HuH-7 (cell line): ENCODE measurements around the gene ACTL7A.

ENCODE experiments used
- DNase-seq: peaks from one replicate; pipeline ENCODE4 v3.0.0; 2011; ENCODE audit warnings: low spot score

The ACTL7A gene

DNA sequence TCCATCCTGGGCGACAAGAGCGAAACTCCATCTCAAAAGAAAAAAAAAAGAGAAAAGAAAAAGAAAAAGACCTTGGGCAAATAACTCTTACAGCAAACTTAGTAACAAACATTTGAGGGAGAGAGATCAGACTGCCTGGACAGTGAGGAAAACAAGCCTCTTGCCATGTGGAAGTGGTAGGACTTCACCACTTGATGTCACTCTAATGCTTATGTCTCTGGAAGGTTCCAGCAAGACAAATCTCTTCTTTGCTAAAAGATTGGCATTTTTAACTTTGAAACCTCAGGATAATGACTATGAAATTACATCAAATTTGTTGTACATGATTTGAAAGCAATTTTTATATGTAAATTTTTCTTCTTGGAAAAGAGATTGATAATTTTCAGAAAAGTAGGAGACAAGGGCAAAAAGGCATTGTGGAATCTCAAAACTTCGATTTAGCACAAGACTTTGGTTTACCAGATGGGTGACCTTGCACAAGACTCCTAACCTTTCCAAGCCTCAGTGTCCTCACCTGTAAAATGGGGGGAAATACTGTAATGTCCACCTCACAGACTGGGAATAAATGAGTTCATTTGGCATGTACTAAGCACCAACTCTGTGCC lies 11.7 kb upstream of the ACTL7A start:
- peak; percentile 69 for DNase-seq

DNA sequence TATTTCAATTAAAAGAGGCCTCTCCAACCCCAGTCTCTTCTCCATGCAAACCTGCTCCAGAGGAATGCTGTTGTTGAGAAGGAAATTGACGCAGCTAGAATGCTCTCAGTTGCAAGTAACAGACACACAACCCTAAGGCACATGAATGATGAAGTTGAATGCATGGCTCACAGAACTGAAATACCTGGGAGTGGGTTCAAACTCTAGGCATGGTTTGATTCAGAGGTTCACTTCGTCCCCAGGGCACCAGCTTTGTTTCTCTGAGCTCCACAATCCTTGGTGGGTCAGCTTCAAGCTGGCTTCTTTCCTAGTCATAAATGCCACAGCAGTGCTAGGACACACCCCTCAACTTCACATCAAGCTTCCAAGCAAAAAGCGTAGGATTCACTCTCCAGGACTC lies 10.9 kb upstream of the ACTL7A start:
- no peak for DNase-seq

DNA sequence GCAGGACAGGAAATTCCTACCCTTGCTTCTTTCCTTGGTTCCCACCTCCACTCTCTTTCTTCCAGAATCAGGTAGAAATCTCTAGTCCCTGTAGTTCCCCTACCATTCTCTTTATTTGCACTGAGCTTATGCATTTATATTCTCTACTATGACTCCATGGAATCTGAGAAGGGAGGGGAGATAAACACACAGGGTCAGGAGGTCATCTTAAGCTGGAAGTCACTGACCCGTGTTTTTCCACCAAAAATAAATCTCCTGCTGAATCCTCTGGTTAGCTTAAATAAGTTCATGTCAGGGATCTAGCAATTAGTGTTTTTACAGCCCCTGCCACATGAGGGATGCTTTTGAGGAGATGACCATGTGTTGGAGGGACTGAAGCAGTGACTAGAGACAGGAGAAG lies 10.0 kb upstream of the ACTL7A start:
- DNase-seq: peak; percentile 64

GRCh38 chr9:108854094-108854493 lies 8.0 kb upstream of the ACTL7A start:
- DNase-seq: peak; percentile 91

DNA sequence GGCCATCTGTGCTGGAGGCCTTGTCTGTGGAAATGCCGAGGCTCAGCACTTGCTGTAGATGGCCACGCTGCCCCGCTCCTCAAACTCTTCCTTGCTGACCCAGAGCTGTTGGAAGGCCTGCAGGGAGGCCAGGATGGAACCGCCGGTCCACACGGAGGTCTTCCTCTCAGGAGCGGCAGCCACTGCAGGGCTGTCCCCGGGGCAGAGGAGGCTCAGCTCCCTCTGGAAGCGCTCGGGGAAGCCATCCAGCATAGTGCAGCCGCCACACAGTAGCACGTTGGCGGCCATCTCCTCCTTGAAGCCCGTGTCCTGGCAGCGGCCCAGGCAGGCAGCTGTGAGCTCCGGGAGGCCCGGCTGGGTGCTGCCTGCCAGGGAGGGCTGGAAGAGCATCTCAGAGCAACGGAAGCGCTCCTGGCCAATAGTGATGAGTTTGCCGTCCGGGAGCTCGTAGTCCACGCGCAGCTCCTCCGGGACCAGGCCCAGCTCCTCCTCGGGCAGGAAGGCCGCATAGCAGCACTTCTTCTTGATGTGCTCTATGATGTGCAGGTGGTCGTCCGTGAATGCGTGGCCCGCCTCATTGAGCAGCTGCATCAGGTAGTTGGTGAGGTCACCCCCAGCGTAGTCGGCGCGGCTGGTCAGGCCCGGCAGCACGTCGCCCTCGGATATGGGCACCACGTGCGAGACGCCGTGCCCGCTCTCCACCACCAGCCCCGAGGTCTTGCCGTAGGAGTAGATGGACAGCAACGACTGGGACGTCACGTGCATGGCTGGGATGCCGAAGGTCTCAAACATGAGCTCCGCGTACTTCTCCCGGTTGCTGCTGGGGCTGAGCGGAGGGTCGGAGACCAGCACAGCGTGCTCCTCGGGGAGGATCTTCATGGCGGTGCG lies 7.2 kb upstream of the ACTL7A start:
- no peak for DNase-seq

GRCh38 chr9:108855529-108855886 lies 6.6 kb upstream of the ACTL7A start:
- no peak for DNase-seq

DNA sequence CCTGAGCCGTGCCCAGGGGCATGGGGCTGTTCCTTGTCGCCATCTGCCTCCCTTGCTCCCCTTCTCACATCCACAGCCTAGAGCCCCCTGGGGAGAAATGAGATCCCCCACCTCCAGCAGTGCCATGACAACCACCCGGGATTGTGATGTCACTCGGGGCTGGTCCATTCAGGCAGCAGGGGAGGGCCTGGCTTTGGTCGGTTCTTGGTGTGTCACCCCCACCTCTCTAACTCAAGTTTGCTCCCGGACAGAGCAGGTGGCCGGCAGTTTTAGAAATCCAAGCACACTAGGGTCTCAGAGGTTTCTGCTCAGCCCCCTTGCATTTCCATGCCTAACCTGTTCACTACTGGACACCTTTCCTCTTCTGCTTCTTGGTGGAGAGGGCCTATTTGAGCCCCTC lies 6.2 kb upstream of the ACTL7A start, which contains the start of gene ACTL7B:
ACTL7B (minus strand) TSS at position 99 of the 400 bp plus-strand sequence; CDS start at position 43, 56 bp downstream.
- no peak for DNase-seq

DNA sequence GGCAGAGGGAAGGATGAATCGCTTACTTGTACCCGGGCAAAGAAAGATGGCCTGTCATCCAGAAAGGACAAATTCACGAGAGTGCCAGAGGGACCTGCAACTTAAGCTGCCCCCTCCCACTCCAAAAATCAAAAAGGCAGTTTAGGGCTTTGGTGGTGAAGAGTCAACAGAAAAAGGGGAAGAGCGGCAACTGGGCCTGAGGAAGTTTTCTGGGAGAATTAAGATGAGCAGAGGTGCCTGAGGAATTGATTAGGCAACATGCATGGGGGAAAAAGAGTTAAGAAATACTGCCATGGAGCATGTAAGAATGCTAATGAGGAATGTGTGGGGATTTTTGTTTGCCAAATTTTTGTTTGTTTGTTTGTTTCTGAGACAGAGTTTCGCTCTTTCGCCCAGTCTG lies 4.5 kb upstream of the ACTL7A start:
- DNase-seq: no peak

DNA sequence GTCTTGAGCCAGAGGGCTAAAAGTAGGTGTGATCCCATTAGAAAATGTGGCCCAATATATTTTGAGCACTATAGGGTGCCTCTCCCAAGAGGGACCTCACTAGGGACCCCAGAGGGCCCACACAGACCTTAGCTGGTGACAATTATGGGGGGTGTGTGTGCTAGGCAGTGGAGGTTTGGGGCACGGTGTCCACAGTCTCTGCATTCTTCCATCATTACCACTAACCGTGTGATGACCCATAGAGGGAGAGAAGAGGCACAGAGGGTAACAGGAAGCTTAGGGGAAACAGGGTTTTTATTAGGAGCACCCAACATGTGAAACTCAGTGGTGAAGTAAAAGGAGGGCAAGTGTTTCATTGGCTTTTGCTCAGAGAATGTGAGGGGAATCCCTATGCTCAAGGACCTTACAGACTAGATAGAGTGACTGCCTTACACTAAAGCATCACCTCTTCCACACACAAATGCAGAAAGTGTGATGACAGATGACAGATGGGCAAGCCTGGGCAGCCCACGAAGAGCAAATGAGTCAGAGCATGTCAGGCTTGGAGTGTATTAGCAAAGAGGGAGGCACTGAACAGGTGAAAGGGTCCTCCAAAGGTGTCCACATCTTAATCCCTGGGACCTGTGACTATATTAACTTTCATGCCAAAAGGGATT lies 2.5 kb upstream of the ACTL7A start:
- no peak for DNase-seq

- DNase-seq: no peak
These were observed 1.7 kb upstream of the ACTL7A start for GRCh38 chr9:108860354-108860753.

DNA sequence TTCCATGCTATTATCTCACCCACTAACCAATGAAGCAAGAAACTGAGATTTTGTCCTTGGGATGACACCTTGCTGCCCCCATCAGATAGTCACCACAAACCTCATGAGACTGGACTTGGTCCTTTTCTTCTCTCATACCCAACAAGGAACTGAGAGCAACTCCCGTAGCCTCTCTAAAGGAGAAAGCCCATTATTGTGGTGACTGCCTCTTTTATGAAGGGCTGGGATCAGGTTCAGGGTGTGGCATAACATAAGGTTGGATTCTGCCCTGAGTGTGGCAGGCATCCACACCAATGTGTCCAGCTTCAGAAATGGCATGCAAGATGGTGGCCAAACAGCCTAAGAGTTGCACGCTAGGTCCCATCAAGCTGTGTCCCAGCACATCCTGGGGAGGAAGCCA lies 1.3 kb upstream of the ACTL7A start:
- DNase-seq: no peak

- DNase-seq: no peak
These were observed 602 bp upstream of the ACTL7A start for GRCh38 chr9:108861464-108861863.

GRCh38 chr9:108863891-108864290 lies 1.8 kb downstream of the ACTL7A start:
- DNase-seq: no peak

GRCh38 chr9:108864446-108864845 lies 2.4 kb downstream of the ACTL7A start:
- no peak for DNase-seq

- DNase-seq: no peak
These were observed 3.0 kb downstream of the ACTL7A start for GRCh38 chr9:108865037-108865436.

- DNase-seq: no peak
These were observed 3.9 kb downstream of the ACTL7A start for GRCh38 chr9:108866001-108866420.

DNA sequence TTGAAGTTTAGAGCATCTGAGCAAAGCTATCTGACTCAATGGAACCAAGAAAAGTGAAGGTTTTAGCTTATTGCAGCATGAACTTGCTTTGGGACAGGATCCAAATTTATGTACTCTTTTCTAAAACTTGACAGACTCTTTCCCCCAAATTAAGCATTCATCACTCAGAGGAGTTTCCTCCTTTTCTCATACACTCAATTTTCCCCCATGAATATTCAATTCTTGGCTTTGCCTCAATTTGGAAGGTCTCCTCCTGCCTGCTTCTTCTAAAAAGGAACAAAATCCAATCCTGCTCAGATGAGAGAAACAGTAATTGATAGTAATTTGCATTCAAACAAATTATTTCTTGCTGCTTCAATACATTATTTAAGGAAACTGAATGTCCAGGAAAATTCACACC lies 5.0 kb downstream of the ACTL7A start:
- DNase-seq: no peak

DNA sequence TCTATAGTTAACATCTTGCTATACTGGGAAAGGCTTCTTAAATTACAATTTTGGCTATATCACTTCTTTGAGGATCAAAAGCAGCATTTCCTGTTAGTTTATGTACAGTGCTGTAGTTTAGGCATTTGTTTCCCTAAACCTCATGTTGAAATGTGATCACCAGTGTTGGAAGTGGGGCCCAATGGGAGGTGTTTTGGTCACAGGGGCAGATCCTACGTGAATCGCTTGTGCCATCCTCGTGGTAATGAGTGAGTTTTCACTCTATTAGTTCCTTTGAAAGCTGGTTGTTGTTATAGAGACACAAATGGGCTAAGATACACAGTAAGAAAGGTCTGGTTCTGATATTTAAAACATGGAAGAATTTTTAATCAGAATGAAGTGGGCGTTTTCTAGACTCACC lies 5.8 kb downstream of the ACTL7A start:
- DNase-seq: no peak

GRCh38 chr9:108869092-108869725 lies 7.1 kb downstream of the ACTL7A start:
- DNase-seq: peak; percentile 89

- no peak for DNase-seq
These were observed 12.2 kb downstream of the ACTL7A start for GRCh38 chr9:108874058-108874788.

DNA sequence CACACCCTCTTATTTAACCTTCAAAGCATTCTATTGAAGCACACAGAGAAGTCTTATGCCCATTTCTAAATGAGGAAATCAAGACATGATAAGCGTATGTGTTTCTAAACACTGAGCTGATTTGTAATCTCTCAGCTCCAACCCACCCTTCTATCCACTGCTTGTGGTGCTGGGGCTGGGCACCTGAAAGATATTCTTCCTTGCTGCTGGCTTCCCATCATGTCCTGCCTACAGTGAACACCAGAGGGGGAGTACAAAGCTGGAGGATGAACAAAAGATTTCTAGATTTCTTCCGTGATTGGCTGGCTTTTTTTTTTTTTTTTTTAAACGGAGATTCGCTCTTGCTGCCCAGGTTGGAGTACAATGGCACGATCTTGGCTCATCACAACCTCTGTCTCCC lies 14.4 kb downstream of the ACTL7A start:
- DNase-seq: no peak

- DNase-seq: no peak
These were observed 15.5 kb downstream of the ACTL7A start for GRCh38 chr9:108877524-108877923.
